Lower leg skin (tissue), 3 donors: ENCODE results near the gene RETREG3.

Experiments
- POLR2A ChIP-seq, 2 donors: fragments of 450-650 bp; IDR thresholded peaks; one replicate each; pipeline ENCODE4 v1.6.1; 2016 to 2017; ENCODE audit warnings: antibody characterized with exemption in 2 of 2, mild to moderate bottlenecking in 1 of 2, moderate library complexity in 1 of 2
- TF ChIP-seq, protein P1 (sequence below), 3 donors: fragments of 450-650 bp; IDR thresholded peaks; one replicate each; pipeline ENCODE4 v1.5.1; 2016; ENCODE audit warnings: antibody characterized with exemption in 3 of 3, mild to moderate bottlenecking in 3 of 3, moderate library complexity in 2 of 3

DNA sequence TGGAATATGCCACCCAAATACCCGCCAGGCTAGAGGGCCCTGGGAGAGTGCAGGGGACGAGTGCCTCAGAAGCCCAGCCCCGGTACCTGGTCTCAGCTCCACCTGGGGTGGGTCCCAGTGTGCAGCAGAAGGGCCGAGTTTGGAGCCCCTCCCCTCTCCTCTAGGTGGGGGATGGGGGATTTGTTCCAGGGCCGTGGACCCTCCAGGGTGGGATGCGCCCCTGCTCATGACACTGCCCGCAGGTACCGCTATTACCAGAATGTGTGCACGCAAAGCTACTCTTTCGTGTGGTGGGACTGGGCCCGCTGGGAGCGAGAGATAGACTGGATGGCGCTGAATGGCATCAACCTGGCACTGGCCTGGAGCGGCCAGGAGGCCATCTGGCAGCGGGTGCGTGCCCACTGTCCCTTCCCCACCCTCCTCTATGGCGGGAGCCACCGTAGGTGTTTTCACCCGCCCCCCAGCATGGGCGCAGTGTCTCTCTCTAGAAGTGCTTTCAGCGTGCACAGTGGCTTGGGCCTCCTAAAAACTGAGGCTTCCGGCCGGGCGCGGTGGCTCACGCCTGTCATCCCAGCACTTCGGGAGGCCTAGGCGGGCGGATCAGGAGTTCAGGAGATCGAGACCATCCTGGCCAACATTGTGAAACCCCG lies 71.9 kb downstream of the RETREG3 start:
- TF ChIP-seq, protein P1, sequence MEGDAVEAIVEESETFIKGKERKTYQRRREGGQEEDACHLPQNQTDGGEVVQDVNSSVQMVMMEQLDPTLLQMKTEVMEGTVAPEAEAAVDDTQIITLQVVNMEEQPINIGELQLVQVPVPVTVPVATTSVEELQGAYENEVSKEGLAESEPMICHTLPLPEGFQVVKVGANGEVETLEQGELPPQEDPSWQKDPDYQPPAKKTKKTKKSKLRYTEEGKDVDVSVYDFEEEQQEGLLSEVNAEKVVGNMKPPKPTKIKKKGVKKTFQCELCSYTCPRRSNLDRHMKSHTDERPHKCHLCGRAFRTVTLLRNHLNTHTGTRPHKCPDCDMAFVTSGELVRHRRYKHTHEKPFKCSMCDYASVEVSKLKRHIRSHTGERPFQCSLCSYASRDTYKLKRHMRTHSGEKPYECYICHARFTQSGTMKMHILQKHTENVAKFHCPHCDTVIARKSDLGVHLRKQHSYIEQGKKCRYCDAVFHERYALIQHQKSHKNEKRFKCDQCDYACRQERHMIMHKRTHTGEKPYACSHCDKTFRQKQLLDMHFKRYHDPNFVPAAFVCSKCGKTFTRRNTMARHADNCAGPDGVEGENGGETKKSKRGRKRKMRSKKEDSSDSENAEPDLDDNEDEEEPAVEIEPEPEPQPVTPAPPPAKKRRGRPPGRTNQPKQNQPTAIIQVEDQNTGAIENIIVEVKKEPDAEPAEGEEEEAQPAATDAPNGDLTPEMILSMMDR (IDR thresholded peaks at IDR 0.05): no peak
- TF ChIP-seq POLR2A (IDR thresholded peaks at IDR 0.05): no peak
